Measurements from ENCODE around the gene C21orf58. TPM values are rescaled to one million over a fixed set of nuclear protein-coding genes. Genes with fewer than 3 reads are reported as not detected.
"Not testable (repeated sequence)": the region's sequence is repeated elsewhere in the genome, so short reads cannot be mapped to it uniquely, and the experiment has no call there.

C21orf58 gene
- total RNA-seq, result 2.9 TPM

GRCh38 chr21:46323710-46324389 lies at the start of gene C21orf58, which contains the start of gene PCNT:
Gene C21orf58, minus strand, starts transcription at chr21:46323870. Its CDS starts 1,132 bp downstream, at chr21:46322738.
Gene PCNT, plus strand, starts transcription at chr21:46324156. Its CDS starts 73 bp downstream, at chr21:46324229.
- H3K9me3 ChIP-seq, result no peaks in the 10 kb centered on the region
- peaks cover 0 to 6% of the 10 kb centered on the region in 2 donors for H3K36me3 ChIP-seq
- H3K27me3 ChIP-seq, result no peaks in the 10 kb centered on the region
- peak within 1 kb of the TSS; percentile 99 for H3K27ac ChIP-seq
- H3K4me3 ChIP-seq, result peak within 1 kb of the TSS; percentile 89 to 98
- TF ChIP-seq CTCF (IDR thresholded peaks at IDR 0.05) (no peak), POLR2AphosphoS5 (IDR thresholded peaks at IDR 0.05; ENCODE audit: insufficient read depth in 1 of 2, low read depth in 1 of 2) (peak; percentile 55 to 62)
- DNase-seq (ENCODE audit: extremely low spot score in 2 of 2), result peak in 1 of 2 donors; percentile 98
- intact Hi-C loops (cut with DNase I), result loop anchor here (10.0 kb wide), 1 partner anchor 349 kb away; no protein-coding TSS in a partner anchor
- H3K4me1 ChIP-seq, result peaks cover 34% of the 10 kb centered on the region

GRCh38 chr21:46372947-46373346 lies 49.3 kb upstream of the C21orf58 start:
- intact Hi-C loops (cut with DNase I), result not testable (repeated sequence)

GRCh38 chr21:46372014-46372485 lies 48.4 kb upstream of the C21orf58 start:
- Histone ChIP-seq H3K4me1 (no peaks in the 10 kb centered on the region), H3K27me3 (no peaks in the 10 kb centered on the region), H3K27ac (no peak overlapping the region), H3K9me3 (no peaks in the 10 kb centered on the region), H3K4me3 (no peak overlapping the region), H3K36me3 (peaks cover 0 to 7% of the 10 kb centered on the region in 2 donors)
- TF ChIP-seq POLR2A (IDR thresholded peaks at IDR 0.05) (no peak), POLR2AphosphoS5 (IDR thresholded peaks at IDR 0.05; ENCODE audit: insufficient read depth in 1 of 2, low read depth in 1 of 2) (no peak), CTCF (IDR thresholded peaks at IDR 0.05) (no peak)
- DNase-seq (ENCODE audit: extremely low spot score in 2 of 2), result no peak
- intact Hi-C loops (cut with DNase I), result no loop called here

More at GRCh38 chr21:46372947-46373346, 49.3 kb upstream of the C21orf58 start:
- H3K4me3 ChIP-seq; H3K27ac ChIP-seq; H3K36me3 ChIP-seq; DNase-seq (ENCODE audit: extremely low spot score in 2 of 2); H3K4me1 ChIP-seq; H3K27me3 ChIP-seq; H3K9me3 ChIP-seq: not testable (repeated sequence)

- no peaks in the 10 kb centered on the region for H3K4me1 ChIP-seq
- intact Hi-C loops (cut with DNase I), result no loop called here
- no peak overlapping the region for H3K27ac ChIP-seq
- TF ChIP-seq POLR2AphosphoS5 (IDR thresholded peaks at IDR 0.05; ENCODE audit: insufficient read depth in 1 of 2, low read depth in 1 of 2), result no peak
- no peak for TF ChIP-seq POLR2A (IDR thresholded peaks at IDR 0.05)
- TF ChIP-seq CTCF (IDR thresholded peaks at IDR 0.05), result no peak
- H3K9me3 ChIP-seq, result no peaks in the 10 kb centered on the region
- no peaks in the 10 kb centered on the region for H3K27me3 ChIP-seq
- DNase-seq (ENCODE audit: extremely low spot score in 2 of 2), result no peak
- no peak overlapping the region for H3K4me3 ChIP-seq
- peaks cover 0 to 14% of the 10 kb centered on the region in 2 donors for H3K36me3 ChIP-seq
Observed at GRCh38 chr21:46371204-46372013, 47.7 kb upstream of the C21orf58 start.

- Histone ChIP-seq H3K27ac (no peak overlapping the region), H3K36me3 (peaks cover 0 to 26% of the 10 kb centered on the region in 2 donors), H3K27me3 (no peaks in the 10 kb centered on the region), H3K4me1 (no peaks in the 10 kb centered on the region), H3K4me3 (no peak overlapping the region), H3K9me3 (no peaks in the 10 kb centered on the region)
- DNase-seq (ENCODE audit: extremely low spot score in 2 of 2), result no peak
- TF ChIP-seq CTCF (IDR thresholded peaks at IDR 0.05), result no peak
- no peak for TF ChIP-seq POLR2AphosphoS5 (IDR thresholded peaks at IDR 0.05; ENCODE audit: insufficient read depth in 1 of 2, low read depth in 1 of 2)
- no peak for TF ChIP-seq POLR2A (IDR thresholded peaks at IDR 0.05)
- intact Hi-C loops (cut with DNase I), result no loop called here
Observed at GRCh38 chr21:46369520-46370235, 46.0 kb upstream of the C21orf58 start.
